Central memory CD8-positive, alpha-beta T cell (primary cell): ENCODE measurements around the gene ZNF346.
"Not testable (repeated sequence)": the region's sequence is repeated elsewhere in the genome, so short reads cannot be mapped to it uniquely, and the experiment has no call there.

Source experiments
- ATAC-seq: fragments of 150-1000 bp; cut with Tn5 transposase; replicated peaks from 2 replicates; pipeline ENCODE4 v1.10.0; 2022; ENCODE audit warnings: mild to moderate bottlenecking, moderate FRiP score, moderate number of reproducible peaks; ENCODE audit not compliant: poor library complexity, severe bottlenecking; ENCODE audit errors: extremely low read depth
- DNase-seq, 2 donors: peaks; one replicate each; pipeline ENCODE4 v3.0.0; 2021; ENCODE audit warnings: low spot score in 2 of 2
- H3K27ac Mint-ChIP-seq: one replicate; pipeline ENCODE4 v1.8.0; 2022; ENCODE audit warnings: low read depth, mild to moderate bottlenecking, moderate library complexity, mixed read lengths
- H3K27me3 Mint-ChIP-seq: one replicate; pipeline ENCODE4 v1.8.0; 2022; ENCODE audit warnings: mixed read lengths
- H3K36me3 Mint-ChIP-seq: one replicate; pipeline ENCODE4 v1.8.0; 2022; ENCODE audit warnings: mild to moderate bottlenecking, moderate library complexity, mixed read lengths; ENCODE audit not compliant: insufficient read depth
- H3K4me1 Mint-ChIP-seq: one replicate; pipeline ENCODE4 v1.8.0; 2022; ENCODE audit warnings: mixed read lengths
- H3K4me3 Mint-ChIP-seq: one replicate; pipeline ENCODE4 v1.8.0; 2022; ENCODE audit warnings: mild to moderate bottlenecking, moderate library complexity, mixed read lengths
- H3K9me3 Mint-ChIP-seq: one replicate; pipeline ENCODE4 v1.8.0; 2022; ENCODE audit warnings: mixed read lengths

ZNF346 gene

GRCh38 chr5:177044641-177045040 is 22.1 kb downstream of the ZNF346 start:
- Mint-ChIP-seq H3K4me3 (no peak overlapping the region), H3K27me3 (no peaks in the 10 kb centered on the region), H3K27ac (no peak overlapping the region), H3K36me3 (peaks cover 47% of the 10 kb centered on the region), H3K9me3 (no peaks in the 10 kb centered on the region), H3K4me1 (no peaks in the 10 kb centered on the region)
- no peak for DNase-seq
- no peak for ATAC-seq

GRCh38 chr5:177045631-177046030 is 23.1 kb downstream of the ZNF346 start:
- H3K4me1 Mint-ChIP-seq, result no peaks in the 10 kb centered on the region
- H3K27ac Mint-ChIP-seq, result peak overlapping the region; percentile 29
- H3K4me3 Mint-ChIP-seq, result no peak overlapping the region
- ATAC-seq (no peak), DNase-seq (no peak)
- H3K27me3 Mint-ChIP-seq, result no peaks in the 10 kb centered on the region
- H3K36me3 Mint-ChIP-seq, result peaks cover 53% of the 10 kb centered on the region
- H3K9me3 Mint-ChIP-seq, result no peaks in the 10 kb centered on the region

- not testable (repeated sequence) for H3K4me3 Mint-ChIP-seq, H3K27me3 Mint-ChIP-seq, H3K9me3 Mint-ChIP-seq, ATAC-seq, DNase-seq, H3K4me1 Mint-ChIP-seq, H3K27ac Mint-ChIP-seq
- peaks cover 52% of the 10 kb centered on the region for H3K36me3 Mint-ChIP-seq
Observed at GRCh38 chr5:177048531-177048930, 26.0 kb downstream of the ZNF346 start.

- no peak overlapping the region for H3K4me3 Mint-ChIP-seq
- no peaks in the 10 kb centered on the region for H3K27me3 Mint-ChIP-seq
- H3K36me3 Mint-ChIP-seq, result peaks cover 48% of the 10 kb centered on the region
- no peak for DNase-seq
- H3K4me1 Mint-ChIP-seq, result no peaks in the 10 kb centered on the region
- H3K9me3 Mint-ChIP-seq, result no peaks in the 10 kb centered on the region
- ATAC-seq, result no peak
- H3K27ac Mint-ChIP-seq, result no peak overlapping the region
Observed at GRCh38 chr5:177049285-177049684, 26.8 kb downstream of the ZNF346 start.

GRCh38 chr5:177064500-177065277 is 42.2 kb downstream of the ZNF346 start:
- Mint-ChIP-seq H3K36me3 (peaks cover 6% of the 10 kb centered on the region), H3K4me3 (no peak overlapping the region), H3K9me3 (no peaks in the 10 kb centered on the region), H3K27me3 (no peaks in the 10 kb centered on the region), H3K4me1 (no peaks in the 10 kb centered on the region), H3K27ac (no peak overlapping the region)
- ATAC-seq (no peak), DNase-seq (no peak)

GRCh38 chr5:177065491-177065890 is 43.0 kb downstream of the ZNF346 start:
- peaks cover 6% of the 10 kb centered on the region for H3K36me3 Mint-ChIP-seq
- H3K27ac Mint-ChIP-seq, result no peak overlapping the region
- H3K27me3 Mint-ChIP-seq, result no peaks in the 10 kb centered on the region
- H3K4me1 Mint-ChIP-seq, result no peaks in the 10 kb centered on the region
- H3K4me3 Mint-ChIP-seq, result no peak overlapping the region
- ATAC-seq (no peak), DNase-seq (no peak)
- no peaks in the 10 kb centered on the region for H3K9me3 Mint-ChIP-seq

- Mint-ChIP-seq H3K27ac (no peak overlapping the region), H3K36me3 (peaks cover 7% of the 10 kb centered on the region), H3K4me1 (peaks cover 5% of the 10 kb centered on the region), H3K9me3 (no peaks in the 10 kb centered on the region), H3K4me3 (no peak overlapping the region), H3K27me3 (no peaks in the 10 kb centered on the region)
- ATAC-seq (no peak), DNase-seq (no peak)
Observed at GRCh38 chr5:177066224-177066623, 43.7 kb downstream of the ZNF346 start.

- DNase-seq (no peak), ATAC-seq (no peak)
- H3K27ac Mint-ChIP-seq, result no peak overlapping the region
- H3K4me3 Mint-ChIP-seq, result no peak overlapping the region
- H3K9me3 Mint-ChIP-seq, result no peaks in the 10 kb centered on the region
- H3K27me3 Mint-ChIP-seq, result no peaks in the 10 kb centered on the region
- peaks cover 11% of the 10 kb centered on the region for H3K4me1 Mint-ChIP-seq
- peaks cover 7% of the 10 kb centered on the region for H3K36me3 Mint-ChIP-seq
Observed at GRCh38 chr5:177067503-177067902, 45.0 kb downstream of the ZNF346 start.

GRCh38 chr5:177070536-177071191 is 48.2 kb downstream of the ZNF346 start:
- H3K27me3 Mint-ChIP-seq, result no peaks in the 10 kb centered on the region
- no peaks in the 10 kb centered on the region for H3K9me3 Mint-ChIP-seq
- peaks cover 1% of the 10 kb centered on the region for H3K36me3 Mint-ChIP-seq
- ATAC-seq, result no peak
- no peak overlapping the region for H3K4me3 Mint-ChIP-seq
- H3K27ac Mint-ChIP-seq, result no peak overlapping the region
- peaks cover 11% of the 10 kb centered on the region for H3K4me1 Mint-ChIP-seq
- no peak for DNase-seq

GRCh38 chr5:177071666-177072385 is 49.3 kb downstream of the ZNF346 start:
- H3K36me3 Mint-ChIP-seq, result peaks cover 1% of the 10 kb centered on the region
- H3K4me1 Mint-ChIP-seq, result peaks cover 11% of the 10 kb centered on the region
- H3K27ac Mint-ChIP-seq, result peak overlapping the region; percentile 5
- H3K9me3 Mint-ChIP-seq, result no peaks in the 10 kb centered on the region
- H3K27me3 Mint-ChIP-seq, result no peaks in the 10 kb centered on the region
- peak; percentile 45 to 50 for DNase-seq
- ATAC-seq, result peak; percentile 52
- no peak overlapping the region for H3K4me3 Mint-ChIP-seq

- Mint-ChIP-seq H3K36me3 (no peaks in the 10 kb centered on the region), H3K27ac (no peak overlapping the region), H3K27me3 (peaks cover under 1% of the 10 kb centered on the region), H3K4me1 (no peaks in the 10 kb centered on the region), H3K9me3 (no peaks in the 10 kb centered on the region), H3K4me3 (no peak overlapping the region)
- DNase-seq, result no peak
- no peak for ATAC-seq
Observed at GRCh38 chr5:177077335-177077734, 54.8 kb downstream of the ZNF346 start.

- Mint-ChIP-seq H3K36me3 (peaks cover 2% of the 10 kb centered on the region), H3K27ac (no peak overlapping the region), H3K4me1 (no peaks in the 10 kb centered on the region), H3K4me3 (no peak overlapping the region), H3K9me3 (no peaks in the 10 kb centered on the region), H3K27me3 (peaks cover 21% of the 10 kb centered on the region)
- DNase-seq, result no peak
- no peak for ATAC-seq
Observed at GRCh38 chr5:177079606-177080005, 57.1 kb downstream of the ZNF346 start.

GRCh38 chr5:177080265-177080664 is 57.8 kb downstream of the ZNF346 start:
- Mint-ChIP-seq H3K4me3 (no peak overlapping the region), H3K27me3 (peaks cover 21% of the 10 kb centered on the region), H3K27ac (no peak overlapping the region), H3K9me3 (no peaks in the 10 kb centered on the region), H3K36me3 (peaks cover 2% of the 10 kb centered on the region), H3K4me1 (no peaks in the 10 kb centered on the region)
- DNase-seq, result no peak
- no peak for ATAC-seq
